ENCODE measurements around the gene FSTL4.

Gene FSTL4

DNA sequence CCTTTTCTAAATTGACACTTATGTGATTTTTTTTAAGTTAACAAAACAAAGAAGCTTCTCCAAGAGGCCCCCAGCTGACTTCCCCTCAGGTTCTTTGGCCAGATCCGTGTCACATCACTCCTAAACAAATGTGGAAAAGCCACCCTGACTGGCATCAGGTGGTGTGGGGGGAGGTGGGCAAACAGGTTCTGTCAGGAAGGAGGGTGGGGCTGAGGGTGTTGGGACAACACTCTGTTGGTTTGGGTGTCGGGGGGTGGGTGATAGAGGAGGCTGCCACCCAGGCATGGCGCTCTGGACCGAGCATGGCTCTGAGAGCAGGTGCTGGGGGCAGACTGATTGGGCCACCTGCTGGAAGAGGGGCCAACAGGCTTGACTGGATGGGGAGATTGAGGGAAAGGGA, 349.7 kb downstream of the FSTL4 start:
- DNase-seq (ENCODE audit: low spot score): no peak

- no peak for DNase-seq (ENCODE audit: low spot score)
Measured at GRCh38 chr5:133261993-133262392, 350.3 kb downstream of the FSTL4 start.

- no peak for DNase-seq (ENCODE audit: low spot score)
Measured at GRCh38 chr5:133260715-133261114, 351.6 kb downstream of the FSTL4 start.

GRCh38 chr5:133259199-133259997, 352.9 kb downstream of the FSTL4 start:
- DNase-seq (ENCODE audit: low spot score): no peak

DNA sequence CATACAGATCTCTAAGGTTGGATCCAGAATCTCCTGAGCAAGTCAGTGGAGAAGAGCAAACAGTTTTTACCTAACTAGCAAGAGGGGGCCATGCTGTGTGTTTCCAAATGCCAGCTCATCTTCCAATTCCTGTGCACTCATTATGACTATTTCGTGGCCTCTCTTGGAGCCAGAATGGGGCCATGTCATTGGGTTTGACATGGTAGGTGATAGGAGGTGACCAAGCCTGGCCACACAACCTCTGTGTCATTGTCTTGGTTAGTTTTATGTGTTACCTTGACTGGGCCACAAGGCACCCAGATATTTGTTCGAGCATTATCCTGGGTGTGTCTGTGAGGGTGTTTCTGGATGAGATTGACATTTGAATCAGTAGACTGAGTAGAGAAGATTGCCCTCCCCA, 354.4 kb downstream of the FSTL4 start:
- DNase-seq (ENCODE audit: low spot score): no peak

DNA sequence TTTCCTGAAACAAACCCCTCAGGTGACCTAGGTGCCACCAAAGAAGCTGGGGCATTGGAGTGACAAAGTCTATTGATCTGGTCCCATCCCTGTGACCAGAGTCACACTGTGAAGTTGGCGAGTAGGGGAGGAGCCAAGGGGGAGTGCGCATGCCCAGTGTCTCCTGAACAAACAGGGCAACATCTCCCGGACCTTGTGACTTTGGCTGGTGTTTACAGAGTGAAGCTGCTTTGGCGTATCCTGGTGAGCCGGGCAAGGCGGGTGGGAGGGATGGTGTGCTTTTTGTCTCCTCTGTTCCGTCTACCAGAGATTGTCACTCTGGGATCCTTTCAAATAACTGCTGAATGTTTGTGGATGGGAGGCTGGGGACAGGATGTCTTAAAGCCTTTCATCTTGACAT, 356.1 kb downstream of the FSTL4 start:
- no peak for DNase-seq (ENCODE audit: low spot score)

GRCh38 chr5:133254803-133255202, 357.5 kb downstream of the FSTL4 start:
- no peak for DNase-seq (ENCODE audit: low spot score)

DNA sequence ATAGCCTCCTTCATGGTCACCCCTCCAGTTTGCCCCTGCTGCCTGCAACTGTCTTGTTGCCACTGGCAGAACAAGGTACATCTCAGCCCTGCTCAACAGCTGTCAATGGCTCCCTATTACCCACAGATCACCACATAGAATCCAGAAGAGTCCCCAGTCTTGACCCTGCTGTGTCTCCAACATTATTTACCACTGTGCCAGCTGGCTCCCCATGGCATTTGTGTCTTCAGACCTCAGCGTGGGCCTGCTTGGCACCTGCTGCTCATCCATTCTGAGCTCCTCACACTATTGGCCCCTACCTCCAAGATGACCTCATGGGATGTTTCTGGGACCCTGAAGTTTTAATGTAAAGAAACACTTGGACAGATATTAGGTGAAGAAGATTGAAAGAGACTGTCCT, 358.7 kb downstream of the FSTL4 start:
- DNase-seq (ENCODE audit: low spot score): no peak

DNA sequence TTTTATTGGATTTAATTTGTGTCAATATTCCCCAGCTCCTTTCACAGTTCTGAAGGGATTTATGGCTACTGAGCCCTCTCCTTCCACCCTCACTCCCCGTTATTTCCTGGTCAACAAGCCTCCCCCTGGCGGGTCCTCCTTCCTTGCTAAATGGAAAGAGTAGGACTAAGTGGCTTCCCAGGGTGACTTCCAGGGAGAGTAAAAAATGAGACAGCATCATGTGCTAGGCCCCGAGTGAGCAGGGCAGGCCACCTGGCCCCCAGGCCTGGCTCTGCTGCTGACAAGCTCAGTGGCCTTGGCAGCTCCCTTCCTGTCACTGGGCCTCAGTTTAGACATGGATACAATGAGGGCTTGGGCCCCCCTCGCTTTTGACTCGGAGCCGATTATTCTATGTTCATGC, 359.3 kb downstream of the FSTL4 start:
- DNase-seq (ENCODE audit: low spot score): no peak

GRCh38 chr5:133252133-133252480, 360.2 kb downstream of the FSTL4 start:
- DNase-seq (ENCODE audit: low spot score): no peak

DNA sequence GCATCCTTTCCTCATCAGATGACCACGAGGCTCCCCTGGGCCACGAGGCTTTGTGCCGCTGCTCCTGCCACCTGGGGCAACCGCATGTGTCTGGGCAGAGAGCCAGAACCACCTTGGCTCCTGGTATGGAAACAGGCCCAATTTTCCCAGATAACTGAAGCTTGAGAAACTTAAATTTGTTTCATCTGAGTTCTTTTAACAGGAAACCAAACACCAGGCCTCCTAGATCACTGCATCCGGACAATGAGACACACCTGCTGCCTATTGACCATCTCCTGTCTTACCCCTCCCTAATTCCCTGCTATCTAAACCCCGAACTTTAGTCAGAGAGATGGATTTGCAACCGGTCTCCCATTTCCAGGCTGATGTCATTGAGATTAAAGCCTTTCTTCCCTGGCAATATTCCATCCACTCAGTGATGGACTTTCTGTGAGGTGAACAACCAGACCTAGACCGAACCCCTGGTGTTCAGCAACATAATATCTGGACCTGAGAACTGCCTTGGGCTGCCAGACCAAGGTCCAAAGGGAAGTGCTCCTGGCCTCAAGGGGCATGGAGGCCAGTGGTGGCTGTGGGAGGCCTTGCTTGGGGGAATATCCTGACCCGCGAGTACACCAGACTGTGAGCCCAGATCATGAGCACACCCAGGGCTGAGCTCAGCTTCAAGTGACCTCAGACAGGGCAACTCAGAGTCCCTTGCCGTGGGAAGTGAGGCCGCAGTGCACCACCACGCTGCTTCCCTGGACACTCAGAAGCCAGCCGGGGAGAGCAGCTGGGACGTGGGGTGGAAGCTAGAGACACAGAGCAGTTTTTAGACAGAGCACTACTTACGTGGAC, 360.8 kb downstream of the FSTL4 start:
- DNase-seq (ENCODE audit: low spot score): no peak

- DNase-seq (ENCODE audit: low spot score): no peak
Measured at GRCh38 chr5:133250527-133250926, 361.8 kb downstream of the FSTL4 start.

DNA sequence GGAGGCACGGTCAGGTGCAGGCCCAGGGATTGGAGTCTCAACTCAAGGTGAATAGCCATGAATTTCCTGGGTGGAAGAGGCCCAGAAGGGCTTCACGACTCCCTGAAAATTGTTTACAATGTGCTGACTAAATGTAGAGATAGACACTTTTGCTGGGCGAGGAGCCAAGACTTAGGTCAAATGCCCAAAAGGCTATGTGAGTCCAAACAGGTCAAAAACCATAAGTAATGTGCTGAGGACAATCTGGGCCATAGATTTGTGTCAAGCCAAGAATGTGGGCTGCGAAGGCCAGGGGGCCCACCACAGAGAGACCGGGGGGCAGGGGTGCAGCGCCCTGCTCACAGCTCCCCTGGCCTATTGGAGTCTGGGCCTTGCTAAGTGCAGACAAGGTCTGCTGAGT, 362.7 kb downstream of the FSTL4 start:
- no peak for DNase-seq (ENCODE audit: low spot score)

- DNase-seq (ENCODE audit: low spot score): peak; percentile 75
Measured at GRCh38 chr5:133247881-133248624, 364.3 kb downstream of the FSTL4 start.

- no peak for DNase-seq (ENCODE audit: low spot score)
Measured at GRCh38 chr5:133247151-133247709, 365.1 kb downstream of the FSTL4 start.

GRCh38 chr5:133246376-133247150, 365.8 kb downstream of the FSTL4 start:
- no peak for DNase-seq (ENCODE audit: low spot score)

GRCh38 chr5:133246053-133246370, 366.3 kb downstream of the FSTL4 start:
- DNase-seq (ENCODE audit: low spot score): no peak

GRCh38 chr5:133245191-133246052, 366.9 kb downstream of the FSTL4 start:
- DNase-seq (ENCODE audit: low spot score): no peak

DNA sequence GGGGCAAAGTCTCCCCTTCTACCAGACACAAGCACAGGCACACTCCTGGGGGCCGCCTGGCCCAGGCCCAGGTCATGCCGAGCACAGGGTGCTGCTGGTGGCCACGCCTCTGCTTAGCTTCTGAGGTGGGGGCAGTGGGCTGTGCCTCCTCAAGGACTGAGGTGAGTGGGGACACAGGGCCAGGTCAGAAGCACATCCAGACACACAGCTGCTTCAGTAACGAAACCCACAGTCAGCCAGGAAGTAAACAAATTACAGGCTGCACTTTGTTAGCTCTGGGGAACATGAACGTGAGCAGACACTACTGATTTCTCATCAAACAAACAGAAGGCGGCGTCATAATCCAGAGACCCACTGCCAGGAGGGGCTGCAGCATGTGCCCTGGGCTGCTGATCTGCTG, 368.1 kb downstream of the FSTL4 start:
- no peak for DNase-seq (ENCODE audit: low spot score)

- no peak for DNase-seq (ENCODE audit: low spot score)
Measured at GRCh38 chr5:133243196-133243595, 369.1 kb downstream of the FSTL4 start.

Measured in left forelimb (tissue), 1 donor.